ENCODE measurements around the gene MYD88. TPM values are rescaled to one million over a fixed set of nuclear protein-coding genes. Genes with fewer than 3 reads are reported as not detected.
A peak's percentile ranks its signal among the peaks of the same experiment; 100 is the strongest.

MYD88 gene
- total and polyA plus RNA-seq, 8 donors: 7.2 to 20.2 (median 9.9) TPM

GRCh38 chr3:38111696-38112377 is 26.6 kb upstream of the MYD88 start:
- no peak for TF ChIP-seq CTCF (IDR thresholded peaks at IDR 0.05)
- H3K27ac ChIP-seq: no peak overlapping the region
- H3K4me3 ChIP-seq: no peak overlapping the region
- intact Hi-C loops (cut with DNase I): loop anchor here in 1 of 3 donors (10.0 kb wide), 2 partner anchors 257 to 373 kb away; no protein-coding TSS in a partner anchor
- FAIRE-seq (no peak), ATAC-seq (no peak), DNase-seq (peak in 3 of 6 donors; percentile 6 to 49 (median 48))
- no peaks in the 10 kb centered on the region for H3K36me3 ChIP-seq
- H3K27me3 ChIP-seq: no peaks in the 10 kb centered on the region
- H3K4me1 ChIP-seq: no peaks in the 10 kb centered on the region
- 75 to 85% methylated on average over 16 of the region's 16 CpGs for WGBS, 2 donors
- H3K9me3 ChIP-seq: no peaks in the 10 kb centered on the region

GRCh38 chr3:38112378-38112761 is 26.1 kb upstream of the MYD88 start:
- intact Hi-C loops (cut with DNase I): loop anchor here in 1 of 3 donors (10.0 kb wide), 2 partner anchors 258 to 372 kb away; no protein-coding TSS in a partner anchor
- TF ChIP-seq CTCF (IDR thresholded peaks at IDR 0.05): no peak
- peak in 2 of 6 donors; percentile 6 to 23 for DNase-seq
- ATAC-seq: no peak
- H3K27me3 ChIP-seq: no peaks in the 10 kb centered on the region
- no peaks in the 10 kb centered on the region for H3K4me1 ChIP-seq
- H3K9me3 ChIP-seq: no peaks in the 10 kb centered on the region
- 74 to 80% methylated on average over 7 of the region's 7 CpGs for WGBS, 2 donors
- no peak overlapping the region for H3K27ac ChIP-seq
- H3K4me3 ChIP-seq: no peak overlapping the region
- FAIRE-seq: no peak
- no peaks in the 10 kb centered on the region for H3K36me3 ChIP-seq

- 74 to 77% methylated on average over 11 to 13 of the region's 13 CpGs for WGBS, 2 donors
- DNase-seq (peak in 3 of 6 donors; percentile 9 to 73 (median 57)), FAIRE-seq (no peak), ATAC-seq (no peak)
- H3K36me3 ChIP-seq: no peaks in the 10 kb centered on the region
- no peak for TF ChIP-seq CTCF (IDR thresholded peaks at IDR 0.05)
- H3K4me1 ChIP-seq: no peaks in the 10 kb centered on the region
- no peak overlapping the region for H3K4me3 ChIP-seq
- no peaks in the 10 kb centered on the region for H3K27me3 ChIP-seq
- intact Hi-C loops (cut with DNase I): loop anchor here in 1 of 3 donors (10.0 kb wide), 2 partner anchors 259 to 371 kb away; no protein-coding TSS in a partner anchor
- no peak overlapping the region for H3K27ac ChIP-seq
- H3K9me3 ChIP-seq: no peaks in the 10 kb centered on the region
These were observed 24.2 kb upstream of the MYD88 start for GRCh38 chr3:38114052-38114874.

- TF ChIP-seq CTCF (IDR thresholded peaks at IDR 0.05): no peak
- Histone ChIP-seq H3K27ac (no peak overlapping the region), H3K27me3 (no peaks in the 10 kb centered on the region), H3K36me3 (no peaks in the 10 kb centered on the region), H3K4me1 (no peaks in the 10 kb centered on the region), H3K9me3 (no peaks in the 10 kb centered on the region), H3K4me3 (no peak overlapping the region)
- WGBS, 2 donors: 68 to 79% methylated on average over 13 of the region's 13 CpGs
- no peak for FAIRE-seq
- peak in 2 of 6 donors; percentile 8 to 43 for DNase-seq
- ATAC-seq: no peak
- intact Hi-C loops (cut with DNase I): loop anchor here in 1 of 3 donors (10.0 kb wide), 2 partner anchors 260 to 370 kb away; no protein-coding TSS in a partner anchor
These were observed 23.4 kb upstream of the MYD88 start for GRCh38 chr3:38114875-38115644.
